IPS-15b (cell line): Measurements from ENCODE around the gene ZIC5.
"Not testable (repeated sequence)": the region's sequence is repeated elsewhere in the genome, so short reads cannot be mapped to it uniquely, and the experiment has no call there.

Experiments used
- H3K27me3 ChIP-seq: one replicate; pipeline ENCODE4 v1.6.1; 2013; ENCODE audit warnings: low read length; ENCODE audit not compliant: control insufficient read depth, insufficient read depth
- H3K36me3 ChIP-seq: one replicate; pipeline ENCODE4 v1.6.1; 2013; ENCODE audit warnings: low read length; ENCODE audit not compliant: control insufficient read depth, insufficient read depth
- H3K4me1 ChIP-seq: one replicate; pipeline ENCODE4 v1.6.1; 2013; ENCODE audit warnings: mild to moderate bottlenecking, low read length; ENCODE audit not compliant: control insufficient read depth, insufficient read depth
- H3K4me3 ChIP-seq: one replicate; pipeline ENCODE4 v1.5.1; 2013; ENCODE audit warnings: low read depth, low read length
- H3K9ac ChIP-seq: one replicate; pipeline ENCODE4 v1.6.1; 2013; ENCODE audit warnings: low read depth, mild to moderate bottlenecking, low read length
- H3K9me3 ChIP-seq: one replicate; pipeline ENCODE4 v1.6.1; 2013; ENCODE audit warnings: mild to moderate bottlenecking, low read length; ENCODE audit not compliant: control insufficient read depth, insufficient read depth

The ZIC5 gene

GRCh38 chr13:99949679-99950413, 21.7 kb downstream of the ZIC5 start:
- Histone ChIP-seq H3K4me1 (peaks cover 11% of the 10 kb centered on the region), H3K36me3 (no peaks in the 10 kb centered on the region), H3K9ac (no peak overlapping the region), H3K27me3 (peaks cover 29% of the 10 kb centered on the region), H3K9me3 (no peaks in the 10 kb centered on the region), H3K4me3 (no peak overlapping the region)

- H3K9ac ChIP-seq: no peak overlapping the region
- peaks cover 10% of the 10 kb centered on the region for H3K4me1 ChIP-seq
- H3K4me3 ChIP-seq: no peak overlapping the region
- H3K27me3 ChIP-seq: peaks cover 22% of the 10 kb centered on the region
- H3K9me3 ChIP-seq: no peaks in the 10 kb centered on the region
- no peaks in the 10 kb centered on the region for H3K36me3 ChIP-seq
These were observed 22.5 kb downstream of the ZIC5 start for GRCh38 chr13:99948907-99949678.

GRCh38 chr13:99948411-99948810, 23.2 kb downstream of the ZIC5 start:
- H3K4me1 ChIP-seq: peaks cover 10% of the 10 kb centered on the region
- H3K27me3 ChIP-seq: peaks cover 15% of the 10 kb centered on the region
- H3K9me3 ChIP-seq: no peaks in the 10 kb centered on the region
- H3K36me3 ChIP-seq: no peaks in the 10 kb centered on the region
- no peak overlapping the region for H3K9ac ChIP-seq
- H3K4me3 ChIP-seq: no peak overlapping the region

GRCh38 chr13:99947666-99948065, 23.9 kb downstream of the ZIC5 start:
- Histone ChIP-seq H3K27me3 (peaks cover 7% of the 10 kb centered on the region), H3K4me1 (peaks cover 10% of the 10 kb centered on the region), H3K4me3 (no peak overlapping the region), H3K36me3 (no peaks in the 10 kb centered on the region), H3K9ac (no peak overlapping the region), H3K9me3 (no peaks in the 10 kb centered on the region)

- not testable (repeated sequence) for H3K9me3 ChIP-seq, H3K9ac ChIP-seq, H3K4me3 ChIP-seq, H3K36me3 ChIP-seq, H3K27me3 ChIP-seq
- peaks cover 10% of the 10 kb centered on the region for H3K4me1 ChIP-seq
These were observed 26.1 kb downstream of the ZIC5 start for GRCh38 chr13:99945515-99945914.

GRCh38 chr13:99944606-99945005, 27.0 kb downstream of the ZIC5 start:
- Histone ChIP-seq H3K36me3 (no peaks in the 10 kb centered on the region), H3K9me3 (no peaks in the 10 kb centered on the region), H3K4me3 (no peak overlapping the region), H3K27me3 (no peaks in the 10 kb centered on the region), H3K9ac (no peak overlapping the region), H3K4me1 (peaks cover 4% of the 10 kb centered on the region)

- H3K9me3 ChIP-seq: no peaks in the 10 kb centered on the region
- no peak overlapping the region for H3K9ac ChIP-seq
- no peaks in the 10 kb centered on the region for H3K27me3 ChIP-seq
- H3K4me3 ChIP-seq: no peak overlapping the region
- peaks cover under 1% of the 10 kb centered on the region for H3K4me1 ChIP-seq
- no peaks in the 10 kb centered on the region for H3K36me3 ChIP-seq
These were observed 27.5 kb downstream of the ZIC5 start for GRCh38 chr13:99944102-99944501.

GRCh38 chr13:99941911-99942310, 29.7 kb downstream of the ZIC5 start:
- no peaks in the 10 kb centered on the region for H3K36me3 ChIP-seq
- no peaks in the 10 kb centered on the region for H3K27me3 ChIP-seq
- no peak overlapping the region for H3K4me3 ChIP-seq
- H3K4me1 ChIP-seq: no peaks in the 10 kb centered on the region
- H3K9me3 ChIP-seq: no peaks in the 10 kb centered on the region
- no peak overlapping the region for H3K9ac ChIP-seq

GRCh38 chr13:99941086-99941485, 30.5 kb downstream of the ZIC5 start:
- Histone ChIP-seq H3K4me3 (no peak overlapping the region), H3K9ac (no peak overlapping the region), H3K4me1 (no peaks in the 10 kb centered on the region), H3K27me3 (no peaks in the 10 kb centered on the region), H3K36me3 (no peaks in the 10 kb centered on the region), H3K9me3 (no peaks in the 10 kb centered on the region)

- Histone ChIP-seq H3K36me3 (no peaks in the 10 kb centered on the region), H3K4me3 (no peak overlapping the region), H3K27me3 (no peaks in the 10 kb centered on the region), H3K9me3 (no peaks in the 10 kb centered on the region), H3K4me1 (no peaks in the 10 kb centered on the region), H3K9ac (no peak overlapping the region)
These were observed 32.9 kb downstream of the ZIC5 start for GRCh38 chr13:99938635-99939034.

- H3K36me3 ChIP-seq: no peaks in the 10 kb centered on the region
- H3K9ac ChIP-seq: no peak overlapping the region
- H3K4me1 ChIP-seq: no peaks in the 10 kb centered on the region
- H3K9me3 ChIP-seq: no peaks in the 10 kb centered on the region
- no peaks in the 10 kb centered on the region for H3K27me3 ChIP-seq
- no peak overlapping the region for H3K4me3 ChIP-seq
These were observed 35.8 kb downstream of the ZIC5 start for GRCh38 chr13:99935772-99936171.

GRCh38 chr13:99932912-99933311, 38.7 kb downstream of the ZIC5 start:
- no peak overlapping the region for H3K9ac ChIP-seq
- no peak overlapping the region for H3K4me3 ChIP-seq
- no peaks in the 10 kb centered on the region for H3K4me1 ChIP-seq
- H3K27me3 ChIP-seq: no peaks in the 10 kb centered on the region
- H3K36me3 ChIP-seq: no peaks in the 10 kb centered on the region
- H3K9me3 ChIP-seq: no peaks in the 10 kb centered on the region
